Sigmoid colon (tissue), 7 donors: ENCODE measurements around the gene ANXA9. TPM values are rescaled to one million over a fixed set of nuclear protein-coding genes. Genes with fewer than 3 reads are reported as not detected.

ENCODE experiments used
- DNase-seq: peaks from one replicate; pipeline ENCODE4 v3.0.0-alpha.2; 2019
- H3K27ac ChIP-seq, 4 donors: fragments of 200-600 bp; sonication (generic); one replicate each; pipeline ENCODE4 v1.5.1; 2016 to 2019; ENCODE audit warnings: mild to moderate bottlenecking in 1 of 4
- H3K27me3 ChIP-seq, 3 donors: fragments of 200-600 bp; sonication (generic); one replicate each; pipeline ENCODE4 v1.5.1; 2019; ENCODE audit warnings: mild to moderate bottlenecking in 1 of 3
- H3K36me3 ChIP-seq, 4 donors: fragments of 200-600 bp; sonication (generic); one replicate each; pipeline ENCODE4 v1.5.1; 2016 to 2019
- H3K4me1 ChIP-seq, 4 donors: fragments of 200-600 bp; sonication (generic); one replicate each; pipeline ENCODE4 v1.5.1; 2017 to 2019
- H3K4me3 ChIP-seq, 4 donors: fragments of 200-600 bp; sonication (generic); one replicate each; pipeline ENCODE4 v1.5.1; 2017 to 2019; ENCODE audit warnings: mild to moderate bottlenecking in 2 of 4, moderate library complexity in 1 of 4
- H3K9me3 ChIP-seq, 4 donors: fragments of 200-600 bp in 3 of 4; sonication (generic) in 3 of 4; one replicate each; pipeline versions ENCODE4 v1.5.1 to v1.6.1; 2013 to 2019
- CTCF ChIP-seq, 4 experiments: fragments of 450-650 bp in 3 of 4; fragments of 200-600 bp in 1 of 4; IDR thresholded peaks; one replicate each; pipeline ENCODE4 v1.5.1; 2016 to 2019; ENCODE audit warnings: antibody characterized with exemption in 4 of 4, mild to moderate bottlenecking in 3 of 4, moderate library complexity in 2 of 4
- EP300 ChIP-seq, 4 donors: sonication (generic); formaldehyde crosslinking; IDR thresholded peaks; one replicate each; pipeline ENCODE4 v1.6.1; 2017; ENCODE audit warnings: antibody characterized with exemption in 4 of 4
- POLR2A ChIP-seq, 2 donors: fragments of 450-650 bp; IDR thresholded peaks; one replicate each; pipeline ENCODE4 v1.6.1; 2016; ENCODE audit warnings: antibody characterized with exemption in 2 of 2, mild to moderate bottlenecking in 2 of 2, moderate library complexity in 2 of 2
- POLR2AphosphoS5 ChIP-seq, 4 donors: sonication (generic); formaldehyde crosslinking; IDR thresholded peaks; one replicate each; pipeline ENCODE4 v1.6.1; 2017; ENCODE audit warnings: antibody characterized with exemption in 4 of 4
- WGBS, 2 donors: extraction: QIAGEN DNeasy Blood & Tissue Kit; methylation state at CpG; one replicate each; pipeline ENCODE4 v1.1.7; 2013; 5-methylcytosine and 5-hydroxymethylcytosine counted together
- intact Hi-C: fragments of 100-400 bp; cut with DNase I; formaldehyde crosslinking; loops from one replicate; pipeline ENCODE4 v1.15.1; 2023
- polyA plus RNA-seq, 3 donors: library from polyadenylated mRNA; stranded (reverse); fragments of 200-250 nt; gene quantifications; one replicate each; pipeline ENCODE4 v1.2.3, GENCODE V29; 2013
- total RNA-seq, 4 donors: library from RNA; depleted of rRNA; stranded (reverse); fragments of >200 nt; gene quantifications; one replicate each; pipeline ENCODE4 v1.1.0, GENCODE V29; 2016
- donor health status: healthy with polysubstance abuse.
- donor health status: Bipolar disorder and iron deficiency.
- donor health status: healthy.

Gene ANXA9
- total and polyA plus RNA-seq, 7 donors: 0.36 to 0.60 (median 0.45) TPM; not detected in 4

GRCh38 chr1:150967936-150968335 lies 14.2 kb upstream of the ANXA9 start:
- H3K27me3 ChIP-seq: no peaks in the 10 kb centered on the region
- no peak overlapping the region for H3K27ac ChIP-seq
- peak; percentile 28 for DNase-seq
- H3K9me3 ChIP-seq: no peaks in the 10 kb centered on the region
- no peak overlapping the region for H3K4me3 ChIP-seq
- intact Hi-C loops: no loop called here
- H3K36me3 ChIP-seq: peaks cover 33 to 61% (median 57%) of the 10 kb centered on the region in 4 donors
- 96 to 97% methylated on average over 13 of the region's 13 CpGs for WGBS, 2 donors
- TF ChIP-seq POLR2AphosphoS5 (IDR thresholded peaks at IDR 0.05): no peak
- no peak for TF ChIP-seq EP300 (IDR thresholded peaks at IDR 0.05)
- TF ChIP-seq CTCF (IDR thresholded peaks at IDR 0.05): no peak
- no peak for TF ChIP-seq POLR2A (IDR thresholded peaks at IDR 0.05)
- H3K4me1 ChIP-seq: peaks cover 0 to 39% (median 34%) of the 10 kb centered on the region in 4 donors

- Histone ChIP-seq H3K4me1 (peaks cover 0 to 44% (median 40%) of the 10 kb centered on the region in 4 donors), H3K4me3 (no peak overlapping the region), H3K9me3 (no peaks in the 10 kb centered on the region), H3K36me3 (peaks cover 33 to 55% (median 53%) of the 10 kb centered on the region in 4 donors), H3K27me3 (no peaks in the 10 kb centered on the region), H3K27ac (no peak overlapping the region)
- TF ChIP-seq EP300 (IDR thresholded peaks at IDR 0.05) (no peak), POLR2AphosphoS5 (IDR thresholded peaks at IDR 0.05) (no peak), POLR2A (IDR thresholded peaks at IDR 0.05) (no peak), CTCF (IDR thresholded peaks at IDR 0.05) (no peak)
- peak; percentile 59 for DNase-seq
- intact Hi-C loops: no loop called here
- WGBS, 2 donors: 94 to 96% methylated on average over 4 of the region's 4 CpGs
Measured at GRCh38 chr1:150968491-150968890, 13.6 kb upstream of the ANXA9 start.

GRCh38 chr1:150969626-150970025 lies 12.5 kb upstream of the ANXA9 start:
- intact Hi-C loops: loop anchor here (5.0 kb wide), 1 partner anchor 42 kb away; the partner anchor contains the start of gene SETDB1
- DNase-seq: no peak
- Histone ChIP-seq H3K27ac (peak overlapping the region in 1 of 4 donors; percentile 8), H3K4me1 (peaks cover 0 to 47% (median 42%) of the 10 kb centered on the region in 4 donors), H3K27me3 (no peaks in the 10 kb centered on the region), H3K36me3 (peaks cover 33 to 45% (median 42%) of the 10 kb centered on the region in 4 donors), H3K9me3 (no peaks in the 10 kb centered on the region), H3K4me3 (no peak overlapping the region)
- no peak for TF ChIP-seq POLR2AphosphoS5 (IDR thresholded peaks at IDR 0.05)
- no peak for TF ChIP-seq POLR2A (IDR thresholded peaks at IDR 0.05)
- TF ChIP-seq CTCF (IDR thresholded peaks at IDR 0.05): no peak
- TF ChIP-seq EP300 (IDR thresholded peaks at IDR 0.05): no peak
- 81 to 90% methylated on average over 3 of the region's 3 CpGs for WGBS, 2 donors

- peaks cover 0 to 54% (median 49%) of the 10 kb centered on the region in 4 donors for H3K4me1 ChIP-seq
- TF ChIP-seq EP300 (IDR thresholded peaks at IDR 0.05) (no peak), POLR2AphosphoS5 (IDR thresholded peaks at IDR 0.05) (peak in 3 of 4 donors; percentile 11 to 48 (median 26)), POLR2A (IDR thresholded peaks at IDR 0.05) (no peak), CTCF (IDR thresholded peaks at IDR 0.05) (no peak)
- H3K27ac ChIP-seq: peak overlapping the region; percentile 93 to 99 (median 96)
- peaks cover 28 to 31% (median 29%) of the 10 kb centered on the region in 4 donors for H3K36me3 ChIP-seq
- peak; percentile 93 for DNase-seq
- intact Hi-C loops: loop anchor here (5.0 kb wide), 1 partner anchor 44 kb away; the partner anchor contains the start of gene SETDB1
- 58 to 69% methylated on average over 11 of the region's 11 CpGs for WGBS, 2 donors
- H3K27me3 ChIP-seq: no peaks in the 10 kb centered on the region
- H3K9me3 ChIP-seq: no peaks in the 10 kb centered on the region
- H3K4me3 ChIP-seq: peak overlapping the region in 2 of 4 donors; percentile 10 to 13
Measured at GRCh38 chr1:150970808-150971582, 11.1 kb upstream of the ANXA9 start.
